Osteoblast (primary cell): ENCODE data around the gene COL24A1. TPM values are rescaled to one million over a fixed set of nuclear protein-coding genes. Genes with fewer than 3 reads are reported as not detected.

ENCODE experiments used
- DNase-seq: peaks from one replicate; pipeline ENCODE4 v3.0.0; 2011; ENCODE audit warnings: low spot score, mixed read lengths; ENCODE audit not compliant: insufficient read length; ENCODE audit errors: missing footprints
- H2AFZ ChIP-seq: 2 replicates; pipeline ENCODE4 v1.6.0; 2011; ENCODE audit warnings: mild to moderate bottlenecking, low read length
- H3K27ac ChIP-seq: 2 replicates; pipeline ENCODE4 v1.5.1; 2011; ENCODE audit warnings: mild to moderate bottlenecking, low read depth, low read length, moderate library complexity
- H3K27me3 ChIP-seq: 2 replicates; pipeline ENCODE4 v1.6.0; 2012; ENCODE audit warnings: mild to moderate bottlenecking, control low read depth, inconsistent platforms, low read length, moderate library complexity; ENCODE audit not compliant: insufficient read depth
- H3K36me3 ChIP-seq: 2 replicates; pipeline ENCODE4 v1.5.1; 2011; ENCODE audit warnings: mild to moderate bottlenecking, low read length, control low read depth, moderate library complexity; ENCODE audit not compliant: insufficient read depth
- H3K4me1 ChIP-seq: 2 replicates; pipeline ENCODE4 v1.5.1; 2011; ENCODE audit warnings: mild to moderate bottlenecking, low read length, control low read depth, moderate library complexity; ENCODE audit not compliant: insufficient read depth
- H3K4me2 ChIP-seq: 2 replicates; pipeline ENCODE4 v1.6.0; 2011; ENCODE audit warnings: mild to moderate bottlenecking, low read length; ENCODE audit not compliant: insufficient read depth
- H3K4me3 ChIP-seq: fragments of 200-600 bp; sonication (generic); 3 replicates; pipeline ENCODE4 v1.5.1; 2012; ENCODE audit warnings: mild to moderate bottlenecking, low read length, inconsistent platforms; ENCODE audit not compliant: insufficient read depth
- H3K79me2 ChIP-seq: 2 replicates; pipeline ENCODE4 v1.6.0; 2012; ENCODE audit warnings: mild to moderate bottlenecking, low read length, control low read depth, inconsistent platforms; ENCODE audit not compliant: insufficient read depth
- H3K9me3 ChIP-seq: 2 replicates; pipeline ENCODE4 v1.5.1; 2011; ENCODE audit warnings: low read depth, low read length, control low read depth
- H4K20me1 ChIP-seq: 2 replicates; pipeline ENCODE4 v1.6.0; 2012; ENCODE audit warnings: mild to moderate bottlenecking, low read length, control low read depth; ENCODE audit not compliant: insufficient read depth
- CTCF ChIP-seq: IDR thresholded peaks from 2 replicates; pipeline ENCODE4 v1.5.1; 2011; ENCODE audit warnings: mild to moderate bottlenecking, low read depth, low read length, moderate library complexity; ENCODE audit errors: extremely low read depth
- total RNA-seq: library from RNA; depleted of rRNA; stranded (reverse); fragments of >200 nt; gene quantifications from 2 replicates; pipeline ENCODE4 v1.2.3, GENCODE V29; 2012

COL24A1 gene
- total RNA-seq, 1 donor: 1.1 TPM

- peaks cover 9% of the 10 kb centered on the region for H3K4me1 ChIP-seq
- no peak overlapping the region for H3K27ac ChIP-seq
- H3K4me3 ChIP-seq: no peak overlapping the region
- no peak overlapping the region for H2AFZ ChIP-seq
- H3K79me2 ChIP-seq: no peaks in the 10 kb centered on the region
- no peaks in the 10 kb centered on the region for H4K20me1 ChIP-seq
- no peak for DNase-seq
- H3K36me3 ChIP-seq: no peaks in the 10 kb centered on the region
- no peaks in the 10 kb centered on the region for H3K27me3 ChIP-seq
- no peak overlapping the region for H3K4me2 ChIP-seq
- TF ChIP-seq CTCF: no peak
- H3K9me3 ChIP-seq: no peaks in the 10 kb centered on the region
Measured at GRCh38 chr1:85822696-85823095, 333.9 kb downstream of the COL24A1 start.

GRCh38 chr1:85818371-85818770 lies 338.2 kb downstream of the COL24A1 start:
- H3K4me2 ChIP-seq: no peak overlapping the region
- H3K27me3 ChIP-seq: no peaks in the 10 kb centered on the region
- H3K79me2 ChIP-seq: no peaks in the 10 kb centered on the region
- DNase-seq: peak; percentile 47
- H4K20me1 ChIP-seq: no peaks in the 10 kb centered on the region
- no peak overlapping the region for H2AFZ ChIP-seq
- no peak overlapping the region for H3K4me3 ChIP-seq
- no peaks in the 10 kb centered on the region for H3K9me3 ChIP-seq
- no peaks in the 10 kb centered on the region for H3K36me3 ChIP-seq
- H3K4me1 ChIP-seq: peaks cover 9% of the 10 kb centered on the region
- TF ChIP-seq CTCF: no peak
- H3K27ac ChIP-seq: no peak overlapping the region

GRCh38 chr1:85816606-85817005 lies 340.0 kb downstream of the COL24A1 start:
- Histone ChIP-seq H3K27ac (no peak overlapping the region), H4K20me1 (no peaks in the 10 kb centered on the region), H3K4me2 (no peak overlapping the region), H3K36me3 (no peaks in the 10 kb centered on the region), H2AFZ (no peak overlapping the region), H3K79me2 (no peaks in the 10 kb centered on the region), H3K9me3 (no peaks in the 10 kb centered on the region), H3K27me3 (no peaks in the 10 kb centered on the region), H3K4me3 (no peak overlapping the region), H3K4me1 (peaks cover 9% of the 10 kb centered on the region)
- no peak for DNase-seq
- TF ChIP-seq CTCF: no peak

- Histone ChIP-seq H3K4me1 (peaks cover 9% of the 10 kb centered on the region), H3K4me2 (no peak overlapping the region), H2AFZ (no peak overlapping the region), H3K9me3 (no peaks in the 10 kb centered on the region), H3K27ac (no peak overlapping the region), H3K27me3 (no peaks in the 10 kb centered on the region), H3K4me3 (no peak overlapping the region), H3K79me2 (no peaks in the 10 kb centered on the region), H3K36me3 (no peaks in the 10 kb centered on the region), H4K20me1 (no peaks in the 10 kb centered on the region)
- DNase-seq: no peak
- no peak for TF ChIP-seq CTCF
Measured at GRCh38 chr1:85815906-85816305, 340.7 kb downstream of the COL24A1 start.
